DMS79 treated with DMSO at 0.1 percent for 48 hours (cell line): ENCODE data around the gene PTPN2.

Experiments
- DNase-seq: peaks from one replicate; lab custom pipeline; 2025; lab: John Stamatoyannopoulos, UW

Gene PTPN2

GRCh38 chr18:12745095-12745795 is 138.8 kb downstream of the PTPN2 start:
- DNase-seq: no peak

GRCh38 chr18:12744103-12744502 is 139.9 kb downstream of the PTPN2 start:
- peak; percentile 31 for DNase-seq

- DNase-seq: no peak
Observed at GRCh38 chr18:12742453-12742852, 141.6 kb downstream of the PTPN2 start.
